Upper lobe of left lung (tissue), 6 donors: ENCODE measurements around the gene ALDOC. TPM values are rescaled to one million over a fixed set of nuclear protein-coding genes. Genes with fewer than 3 reads are reported as not detected.
A peak's percentile ranks its signal among the peaks of the same experiment; 100 is the strongest.
"Not testable (repeated sequence)": the region's sequence is repeated elsewhere in the genome, so short reads cannot be mapped to it uniquely, and the experiment has no call there.

Experiments used
- ATAC-seq, 2 donors: fragments of 200-7000 bp; cut with Tn5 transposase; one replicate each; pipeline ENCODE4 v1.9.1; 2022; ENCODE audit warnings: mild to moderate bottlenecking in 2 of 2, moderate library complexity in 2 of 2; ENCODE audit not compliant: low FRiP score in 2 of 2
- DNase-seq, 2 donors: peaks; one replicate each; pipeline ENCODE4 v3.0.0-alpha.2; 2019 to 2020
- H3K27ac ChIP-seq, 4 donors: fragments of 200-600 bp; sonication (generic); one replicate each; pipeline ENCODE4 v1.5.1; 2016 to 2019
- H3K27me3 ChIP-seq, 4 donors: fragments of 200-600 bp; sonication (generic); one replicate each; pipeline ENCODE4 v1.5.1; 2017 to 2019
- H3K36me3 ChIP-seq, 4 donors: fragments of 200-600 bp; sonication (generic); one replicate each; pipeline ENCODE4 v1.5.1; 2016 to 2019
- H3K4me1 ChIP-seq, 4 donors: fragments of 200-600 bp; sonication (generic); one replicate each; pipeline ENCODE4 v1.5.1; 2018 to 2019
- H3K4me3 ChIP-seq, 4 donors: fragments of 200-600 bp; sonication (generic); one replicate each; pipeline ENCODE4 v1.5.1; 2017 to 2019; ENCODE audit warnings: mild to moderate bottlenecking in 2 of 4, moderate library complexity in 1 of 4
- H3K9me3 ChIP-seq, 4 donors: fragments of 200-600 bp; sonication (generic); one replicate each; pipeline ENCODE4 v1.5.1; 2018 to 2019
- EP300 ChIP-seq, 4 donors: sonication (generic); formaldehyde crosslinking; IDR thresholded peaks; one replicate each; pipeline ENCODE4 v1.5.1; 2017; ENCODE audit warnings: antibody characterized with exemption in 4 of 4, control low read depth in 2 of 4
- POLR2A ChIP-seq, 4 donors: fragments of 450-650 bp; IDR thresholded peaks; one replicate each; pipeline ENCODE4 v1.5.1; 2016 to 2017; ENCODE audit warnings: antibody characterized with exemption in 4 of 4, mild to moderate bottlenecking in 2 of 4
- POLR2AphosphoS5 ChIP-seq, 2 donors: sonication (generic); formaldehyde crosslinking; IDR thresholded peaks; one replicate each; pipeline ENCODE4 v1.5.1; 2017; ENCODE audit warnings: antibody characterized with exemption in 2 of 2
- WGBS, 2 donors: methylation state at CpG; one replicate each; pipeline ENCODE4 v1.1.5; 2017 to 2018; 5-methylcytosine and 5-hydroxymethylcytosine counted together
- total RNA-seq, 6 donors: library from RNA; depleted of rRNA in 4 of 6; stranded (reverse); fragments of >200 nt in 4 of 6; gene quantifications; one replicate each; pipeline versions ENCODE4 v1.1.0 to v1.2.1, GENCODE V29; 2016 to 2021
- TF ChIP-seq, protein P1 (sequence below), 6 experiments: fragments of 450-650 bp in 4 of 6; fragments of 200-600 bp in 2 of 6; sonication (generic) in 2 of 6; IDR thresholded peaks; one replicate each; pipeline ENCODE4 v1.5.1; 2016 to 2019; ENCODE audit warnings: antibody characterized with exemption in 6 of 6
- donor health status: DM: no; HTN: no; CAD: no; lungs with moderate emphysema.
- donor health status: DM: no; HTN: yes; CAD: no; lungs with severe emphysema.

ALDOC gene
- total RNA-seq, 6 donors from 2014 or later: 6.3 to 19.2 (median 14.2) TPM

DNA sequence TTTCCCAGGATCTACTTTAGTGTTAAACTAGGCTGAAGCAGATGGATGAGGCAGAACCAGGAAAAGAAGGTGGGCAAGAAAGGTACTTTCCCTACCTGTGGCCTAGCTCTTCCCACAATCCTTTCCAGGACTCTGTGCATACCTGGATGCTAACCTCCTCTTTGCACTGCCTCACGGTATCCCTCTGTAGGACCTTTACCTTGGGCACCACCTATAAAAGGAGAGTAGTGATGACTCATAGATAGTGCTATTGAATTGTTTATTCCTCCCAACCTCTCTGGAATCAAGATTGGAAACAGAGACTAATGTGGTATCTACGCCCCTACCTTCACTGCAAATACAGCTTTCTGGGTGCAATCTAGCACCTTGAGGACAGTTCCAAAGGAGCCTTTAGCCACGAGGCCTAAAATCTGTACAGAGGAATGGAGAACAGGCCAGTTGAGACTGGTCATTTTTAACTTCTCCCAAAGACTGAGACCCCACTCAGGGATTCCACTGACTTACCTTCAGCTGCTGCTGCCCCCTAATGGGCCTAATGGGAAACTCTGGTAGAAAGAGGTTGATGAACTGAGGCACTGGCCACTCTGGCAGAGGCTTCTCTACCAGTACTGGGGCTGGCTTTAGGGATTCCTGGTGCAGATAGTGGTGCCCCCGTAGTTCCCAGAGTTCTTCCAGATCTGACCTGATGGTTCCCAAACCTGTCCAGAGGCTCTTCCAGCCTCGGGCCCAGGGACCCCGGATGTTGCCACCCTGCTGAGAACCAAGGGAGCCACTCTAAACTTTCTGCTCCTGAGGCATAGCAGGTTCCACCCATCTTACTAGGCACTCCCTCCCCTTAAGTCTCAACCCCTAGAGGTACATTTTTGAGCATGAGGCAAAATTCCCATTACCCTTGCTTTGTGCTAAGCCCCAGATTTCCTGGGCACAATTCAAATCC, 36.5 kb upstream of the ALDOC start:
- TF ChIP-seq, protein P1, sequence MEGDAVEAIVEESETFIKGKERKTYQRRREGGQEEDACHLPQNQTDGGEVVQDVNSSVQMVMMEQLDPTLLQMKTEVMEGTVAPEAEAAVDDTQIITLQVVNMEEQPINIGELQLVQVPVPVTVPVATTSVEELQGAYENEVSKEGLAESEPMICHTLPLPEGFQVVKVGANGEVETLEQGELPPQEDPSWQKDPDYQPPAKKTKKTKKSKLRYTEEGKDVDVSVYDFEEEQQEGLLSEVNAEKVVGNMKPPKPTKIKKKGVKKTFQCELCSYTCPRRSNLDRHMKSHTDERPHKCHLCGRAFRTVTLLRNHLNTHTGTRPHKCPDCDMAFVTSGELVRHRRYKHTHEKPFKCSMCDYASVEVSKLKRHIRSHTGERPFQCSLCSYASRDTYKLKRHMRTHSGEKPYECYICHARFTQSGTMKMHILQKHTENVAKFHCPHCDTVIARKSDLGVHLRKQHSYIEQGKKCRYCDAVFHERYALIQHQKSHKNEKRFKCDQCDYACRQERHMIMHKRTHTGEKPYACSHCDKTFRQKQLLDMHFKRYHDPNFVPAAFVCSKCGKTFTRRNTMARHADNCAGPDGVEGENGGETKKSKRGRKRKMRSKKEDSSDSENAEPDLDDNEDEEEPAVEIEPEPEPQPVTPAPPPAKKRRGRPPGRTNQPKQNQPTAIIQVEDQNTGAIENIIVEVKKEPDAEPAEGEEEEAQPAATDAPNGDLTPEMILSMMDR (IDR thresholded peaks at IDR 0.05): peak; percentile 26 to 48 (median 44)
- TF ChIP-seq POLR2A (IDR thresholded peaks at IDR 0.05) (no peak), EP300 (IDR thresholded peaks at IDR 0.05) (no peak), POLR2AphosphoS5 (IDR thresholded peaks at IDR 0.05) (no peak)
- no peak overlapping the region for H3K27ac ChIP-seq
- no peaks in the 10 kb centered on the region for H3K9me3 ChIP-seq
- H3K27me3 ChIP-seq: no peaks in the 10 kb centered on the region
- 82 to 83% methylated on average over 3 to 6 of the region's 6 CpGs for WGBS, 2 donors
- H3K4me3 ChIP-seq: no peak overlapping the region
- DNase-seq (no peak), ATAC-seq (peak in 1 of 2 donors; percentile 58)
- H3K36me3 ChIP-seq: peaks cover 38 to 66% (median 47%) of the 10 kb centered on the region in 4 donors
- no peaks in the 10 kb centered on the region for H3K4me1 ChIP-seq

- WGBS, 2 donors: 30 to 49% methylated on average over 2 of the region's 2 CpGs
- H3K4me1 ChIP-seq: no peaks in the 10 kb centered on the region
- H3K4me3 ChIP-seq: no peak overlapping the region
- ATAC-seq: no peak
- DNase-seq: no peak
- H3K27ac ChIP-seq: no peak overlapping the region
- TF ChIP-seq EP300 (IDR thresholded peaks at IDR 0.05) (no peak), POLR2AphosphoS5 (IDR thresholded peaks at IDR 0.05) (no peak), POLR2A (IDR thresholded peaks at IDR 0.05) (no peak)
- TF ChIP-seq, protein P1 (IDR thresholded peaks at IDR 0.05): no peak
- H3K36me3 ChIP-seq: peaks cover 32 to 59% (median 41%) of the 10 kb centered on the region in 4 donors
- H3K9me3 ChIP-seq: no peaks in the 10 kb centered on the region
- no peaks in the 10 kb centered on the region for H3K27me3 ChIP-seq
These were observed 35.8 kb upstream of the ALDOC start for GRCh38 chr17:28612531-28612930.

- WGBS, 2 donors: 86 to 92% methylated on average over 8 of the region's 8 CpGs
- DNase-seq (no peak), ATAC-seq (no peak)
- H3K4me1 ChIP-seq: no peaks in the 10 kb centered on the region
- H3K27ac ChIP-seq: no peak overlapping the region
- no peak overlapping the region for H3K4me3 ChIP-seq
- H3K36me3 ChIP-seq: peaks cover 12 to 37% (median 20%) of the 10 kb centered on the region in 4 donors
- H3K9me3 ChIP-seq: no peaks in the 10 kb centered on the region
- TF ChIP-seq POLR2AphosphoS5 (IDR thresholded peaks at IDR 0.05): no peak
- TF ChIP-seq EP300 (IDR thresholded peaks at IDR 0.05): no peak
- TF ChIP-seq POLR2A (IDR thresholded peaks at IDR 0.05): no peak
- TF ChIP-seq, protein P1 (IDR thresholded peaks at IDR 0.05): no peak
- no peaks in the 10 kb centered on the region for H3K27me3 ChIP-seq
These were observed 33.7 kb upstream of the ALDOC start for GRCh38 chr17:28610376-28610775.

DNA sequence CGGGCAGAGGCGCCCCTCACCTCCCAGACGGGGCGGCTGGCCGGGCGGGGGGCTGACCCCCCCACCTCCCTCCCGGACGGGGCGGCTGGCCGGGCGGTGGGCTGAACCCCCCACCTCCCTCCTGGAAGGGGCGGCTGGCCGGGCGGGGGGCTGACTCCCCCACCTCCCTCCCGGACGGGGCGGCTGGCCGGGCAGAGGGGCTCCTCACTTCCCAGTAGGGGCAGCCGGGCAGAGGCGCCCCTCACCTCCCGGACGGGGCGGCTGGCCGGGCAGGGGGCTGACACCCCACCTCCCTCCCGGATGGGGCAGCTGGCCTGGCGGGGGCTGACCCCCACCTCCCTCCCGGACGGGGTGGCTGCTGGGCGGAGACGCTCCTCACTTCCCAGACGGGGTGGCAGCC, 27.3 kb upstream of the ALDOC start:
- H3K27me3 ChIP-seq, H3K9me3 ChIP-seq, ATAC-seq, H3K4me3 ChIP-seq, H3K36me3 ChIP-seq, H3K27ac ChIP-seq: not testable (repeated sequence)
- peaks cover 7 to 11% (median 9%) of the 10 kb centered on the region in 4 donors for H3K4me1 ChIP-seq
- WGBS, 2 donors: 100% methylated on average over 2 of the region's 31 CpGs; no CpG with 5 or more reads in 1 of the 2 donors
- DNase-seq: peak in 1 of 2 donors; percentile 50

DNA sequence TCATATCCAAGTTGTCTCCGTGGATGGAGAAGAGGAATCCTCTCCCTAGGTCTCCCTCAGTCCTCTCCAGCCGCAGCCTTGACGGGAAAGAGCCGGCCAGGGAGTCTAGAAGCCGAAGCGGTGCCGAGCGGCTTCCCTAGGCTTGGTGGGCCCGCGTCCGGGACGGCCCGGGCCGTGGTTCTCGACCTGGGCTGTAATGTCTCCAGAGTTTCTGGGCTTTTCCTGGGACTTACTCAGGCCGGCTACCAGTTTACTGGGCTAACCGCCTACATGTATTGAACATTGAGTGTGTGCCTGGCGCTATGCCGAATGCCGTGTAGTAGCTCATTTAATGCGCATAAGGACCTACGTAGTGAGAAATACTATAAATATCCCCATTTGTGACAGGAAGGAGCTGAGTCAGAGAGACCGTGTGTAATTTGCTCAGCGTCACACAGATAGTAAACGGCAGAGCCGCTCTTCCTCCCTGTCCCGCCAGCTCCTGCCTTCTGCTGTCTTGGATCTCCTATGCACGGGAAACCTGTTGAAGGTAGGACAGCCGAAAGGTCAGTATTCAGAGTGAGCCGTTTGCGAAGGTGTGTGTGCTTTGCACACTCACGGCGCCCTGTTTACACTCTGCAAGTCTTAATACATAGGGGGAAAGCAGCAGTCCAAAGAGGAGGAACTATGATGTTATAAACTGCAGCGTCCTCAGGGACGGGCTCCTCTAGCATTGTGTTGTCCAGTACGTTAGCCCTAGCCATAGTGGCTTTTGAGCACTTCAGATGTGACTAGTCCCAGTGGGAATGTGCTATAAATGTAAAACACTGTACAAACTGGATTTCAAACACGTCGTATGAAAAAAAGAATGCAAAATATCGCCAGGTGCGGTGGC, 22.9 kb upstream of the ALDOC start:
- WGBS, 2 donors: 11 to 12% methylated on average over 37 to 39 of the region's 40 CpGs
- peak in 1 of 2 donors; percentile 3 for TF ChIP-seq POLR2AphosphoS5 (IDR thresholded peaks at IDR 0.05)
- TF ChIP-seq EP300 (IDR thresholded peaks at IDR 0.05): no peak
- TF ChIP-seq, protein P1 (IDR thresholded peaks at IDR 0.05): peak in 1 of 6 experiments; percentile 6
- peak in 2 of 4 donors; percentile 1 to 14 for TF ChIP-seq POLR2A (IDR thresholded peaks at IDR 0.05)
- no peaks in the 10 kb centered on the region for H3K27me3 ChIP-seq
- peak overlapping the region; percentile 94 to 97 (median 96) for H3K27ac ChIP-seq
- ATAC-seq: peak; percentile 82 to 86
- H3K36me3 ChIP-seq: no peaks in the 10 kb centered on the region
- peak in 1 of 2 donors; percentile 60 for DNase-seq
- H3K9me3 ChIP-seq: no peaks in the 10 kb centered on the region
- H3K4me1 ChIP-seq: peaks cover 17 to 21% (median 17%) of the 10 kb centered on the region in 4 donors
- peak overlapping the region; percentile 18 to 62 (median 58) for H3K4me3 ChIP-seq
